ENCODE data around the gene PPP1R16B.
A peak's percentile ranks its signal among the peaks of the same experiment; 100 is the strongest.

PPP1R16B gene

DNA sequence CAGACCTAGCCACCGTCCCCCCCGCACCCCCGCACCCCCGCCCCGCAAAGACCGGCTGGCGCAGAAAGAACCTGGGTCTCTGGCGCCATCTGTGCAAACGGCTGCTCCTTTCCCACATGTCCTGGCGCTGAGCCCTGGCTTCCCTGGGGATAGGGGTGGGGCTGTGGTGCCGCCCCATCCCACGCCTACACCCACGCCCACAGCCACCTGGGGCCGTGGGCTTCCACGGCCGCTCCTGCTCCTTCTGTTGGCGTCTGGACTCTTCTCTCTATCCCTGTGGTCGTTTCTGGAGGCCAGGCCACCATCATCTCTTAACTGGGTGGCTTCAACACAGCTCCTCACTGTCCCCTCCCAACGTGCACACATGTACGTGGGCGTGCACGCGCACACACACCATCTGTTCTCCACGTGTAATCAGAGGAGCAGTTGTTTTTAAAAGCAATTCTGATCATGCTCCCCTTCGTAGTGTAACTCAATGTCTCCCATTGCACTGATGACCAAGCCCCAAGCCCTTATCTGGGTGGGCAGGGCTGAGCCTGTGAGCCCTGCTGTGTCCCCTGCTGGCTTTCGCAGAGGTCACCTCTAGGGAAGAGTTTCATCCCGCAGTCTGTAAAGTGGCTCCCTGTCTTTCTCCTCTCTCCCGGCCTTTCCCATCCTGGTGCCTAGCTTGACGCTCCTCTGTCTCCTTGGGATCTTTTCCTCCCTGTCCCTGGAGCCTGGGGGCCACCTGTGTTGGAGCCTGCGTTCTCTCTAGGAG, 88.8 kb downstream of the PPP1R16B start:
- no peak overlapping the region for H3K27ac ChIP-seq
- peak; percentile 49 for TF ChIP-seq CTCF (conservative IDR thresholded peaks at IDR 0.05)

DNA sequence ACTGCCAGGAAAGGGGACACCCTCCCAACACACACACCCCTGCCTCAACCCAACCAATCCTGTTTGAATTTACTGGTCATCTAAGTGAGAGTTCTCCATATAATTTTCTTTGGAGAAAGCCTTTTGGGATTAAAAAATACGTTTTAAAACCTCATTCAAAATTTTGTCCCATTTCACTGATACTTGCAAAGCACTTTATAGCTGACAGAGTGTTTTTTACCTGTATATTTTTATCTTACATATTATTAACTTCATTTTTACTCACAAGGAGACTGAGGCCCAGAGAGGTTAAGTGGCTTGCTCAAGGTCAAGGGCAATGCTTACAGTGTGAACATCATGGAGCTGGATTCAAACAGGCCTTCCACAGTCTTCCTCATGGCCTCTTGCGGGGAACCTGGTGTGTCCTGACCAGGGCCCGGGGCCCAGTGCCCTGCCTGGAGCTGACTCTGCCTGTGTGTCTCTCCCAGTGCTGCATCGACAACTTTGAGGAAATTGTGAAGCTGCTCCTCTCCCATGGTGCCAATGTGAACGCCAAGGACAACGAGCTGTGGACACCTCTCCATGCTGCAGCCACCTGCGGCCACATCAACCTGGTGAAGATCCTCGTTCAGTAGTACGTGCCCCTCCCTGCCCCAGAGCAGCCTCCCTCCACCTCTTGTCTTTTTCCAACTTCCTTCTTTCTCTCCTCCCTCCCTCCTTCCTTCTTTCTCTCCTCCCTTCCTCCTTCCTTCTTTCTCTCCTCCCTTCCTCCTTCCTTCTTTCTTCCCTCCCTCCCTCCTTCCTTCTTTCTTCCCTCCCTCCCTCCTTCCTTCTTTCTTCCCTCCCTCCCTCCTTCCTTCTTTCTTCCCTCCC, 89.8 kb downstream of the PPP1R16B start:
- no peak overlapping the region for H3K27ac ChIP-seq
- no peak for TF ChIP-seq CTCF (conservative IDR thresholded peaks at IDR 0.05)

DNA sequence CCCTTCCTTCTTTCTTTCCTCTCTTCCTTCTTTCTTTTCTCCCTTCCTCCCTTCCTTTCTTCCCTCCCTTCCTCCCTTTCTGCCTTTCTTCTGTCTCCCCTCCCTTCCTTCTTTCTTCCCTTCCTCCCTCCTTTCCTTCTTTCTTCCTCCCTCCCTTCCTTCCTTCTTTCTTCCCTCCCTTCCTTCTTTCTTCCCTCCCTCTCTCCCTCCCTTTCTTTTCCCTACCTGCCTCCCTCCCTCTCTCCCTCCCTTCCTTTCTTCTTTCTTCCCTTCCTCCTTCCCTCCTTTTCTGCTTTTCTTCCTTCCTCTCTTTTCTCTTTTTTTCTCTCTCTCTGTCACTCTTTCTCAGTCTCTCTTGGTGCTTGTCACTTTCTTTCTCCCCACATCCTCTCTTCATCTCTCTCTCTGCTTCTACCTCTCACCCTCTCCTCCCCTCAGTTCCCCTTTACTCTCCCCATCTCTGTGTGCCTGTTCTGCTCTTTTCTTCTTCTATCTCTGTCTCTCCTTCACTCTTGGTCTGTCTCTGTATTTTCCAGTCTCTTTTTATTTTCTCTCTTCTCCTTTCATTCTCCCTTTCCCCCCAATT, 90.6 kb downstream of the PPP1R16B start:
- H3K27ac ChIP-seq, result no peak overlapping the region
- TF ChIP-seq CTCF (conservative IDR thresholded peaks at IDR 0.05), result no peak

- TF ChIP-seq CTCF (conservative IDR thresholded peaks at IDR 0.05), result no peak
- no peak overlapping the region for H3K27ac ChIP-seq
Observed at GRCh38 chr20:38897267-38897666, 91.8 kb downstream of the PPP1R16B start.

GRCh38 chr20:38900606-38901005, 95.1 kb downstream of the PPP1R16B start:
- H3K27ac ChIP-seq, result no peak overlapping the region
- no peak for TF ChIP-seq CTCF (conservative IDR thresholded peaks at IDR 0.05)

DNA sequence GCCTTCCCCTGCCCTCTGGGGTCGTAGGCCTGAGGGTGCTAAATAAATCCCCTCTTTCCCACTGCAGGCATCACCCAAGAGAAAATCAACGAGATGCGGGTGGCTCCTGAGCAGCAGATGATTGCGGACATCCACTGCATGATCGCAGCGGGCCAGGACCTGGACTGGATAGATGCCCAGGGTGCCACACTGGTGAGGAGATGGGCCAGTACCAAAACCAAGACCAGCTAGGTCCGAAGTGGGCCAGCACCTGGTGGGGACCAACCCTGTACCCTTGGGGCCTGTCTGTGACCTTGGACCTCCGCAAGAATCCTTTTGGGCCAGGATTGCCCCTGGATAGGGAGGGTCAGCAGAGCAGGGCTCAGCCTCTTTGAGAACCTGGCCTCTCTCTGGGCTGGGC, 97.1 kb downstream of the PPP1R16B start:
- no peak for TF ChIP-seq CTCF (conservative IDR thresholded peaks at IDR 0.05)
- H3K27ac ChIP-seq, result no peak overlapping the region

DNA sequence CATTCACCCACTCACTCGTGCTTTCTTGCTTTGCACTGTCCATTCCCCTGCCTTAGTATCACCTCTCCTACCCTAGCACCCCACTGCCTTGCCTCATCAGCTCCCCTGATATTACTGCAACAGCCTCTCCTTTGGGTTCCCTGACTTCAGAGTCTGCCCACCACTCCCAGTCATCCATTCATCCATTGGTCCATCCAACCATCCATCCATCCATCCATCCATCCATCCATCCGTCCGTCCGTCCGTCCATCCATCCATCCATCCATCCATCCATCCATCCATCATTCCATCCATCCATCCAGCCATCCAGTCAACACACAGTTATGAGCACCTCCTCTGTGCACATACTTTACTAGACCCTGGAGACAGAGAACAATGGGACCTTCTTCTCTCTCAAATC, 97.8 kb downstream of the PPP1R16B start:
- no peak for TF ChIP-seq CTCF (conservative IDR thresholded peaks at IDR 0.05)
- H3K27ac ChIP-seq, result no peak overlapping the region

Measured in VCaP (cell line).